Measurements from ENCODE around the gene SGMS1.
"Not testable (repeated sequence)": the region's sequence is repeated elsewhere in the genome, so short reads cannot be mapped to it uniquely, and the experiment has no call there.

GRCh38 chr10:50355693-50356480, 267.9 kb downstream of the SGMS1 start:
- TF ChIP-seq, protein P1, sequence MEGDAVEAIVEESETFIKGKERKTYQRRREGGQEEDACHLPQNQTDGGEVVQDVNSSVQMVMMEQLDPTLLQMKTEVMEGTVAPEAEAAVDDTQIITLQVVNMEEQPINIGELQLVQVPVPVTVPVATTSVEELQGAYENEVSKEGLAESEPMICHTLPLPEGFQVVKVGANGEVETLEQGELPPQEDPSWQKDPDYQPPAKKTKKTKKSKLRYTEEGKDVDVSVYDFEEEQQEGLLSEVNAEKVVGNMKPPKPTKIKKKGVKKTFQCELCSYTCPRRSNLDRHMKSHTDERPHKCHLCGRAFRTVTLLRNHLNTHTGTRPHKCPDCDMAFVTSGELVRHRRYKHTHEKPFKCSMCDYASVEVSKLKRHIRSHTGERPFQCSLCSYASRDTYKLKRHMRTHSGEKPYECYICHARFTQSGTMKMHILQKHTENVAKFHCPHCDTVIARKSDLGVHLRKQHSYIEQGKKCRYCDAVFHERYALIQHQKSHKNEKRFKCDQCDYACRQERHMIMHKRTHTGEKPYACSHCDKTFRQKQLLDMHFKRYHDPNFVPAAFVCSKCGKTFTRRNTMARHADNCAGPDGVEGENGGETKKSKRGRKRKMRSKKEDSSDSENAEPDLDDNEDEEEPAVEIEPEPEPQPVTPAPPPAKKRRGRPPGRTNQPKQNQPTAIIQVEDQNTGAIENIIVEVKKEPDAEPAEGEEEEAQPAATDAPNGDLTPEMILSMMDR (IDR thresholded peaks at IDR 0.05; ENCODE audit: insufficient read depth, low read length, poor library complexity, severe bottlenecking): not testable (repeated sequence)
- TF ChIP-seq EZH2phosphoT487 (conservative IDR thresholded peaks at IDR 0.05; ENCODE audit: low read length): not testable (repeated sequence)
